ENCODE measurements around the gene NUDT16L1.

The NUDT16L1 gene

GRCh38 chr16:4683255-4684057 is 9.9 kb upstream of the NUDT16L1 start:
- DNase-seq = no peak

- no peak for DNase-seq
Measured at GRCh38 chr16:4684058-4684715, 9.2 kb upstream of the NUDT16L1 start.

- no peak for DNase-seq
Measured at GRCh38 chr16:4684763-4685162, 8.6 kb upstream of the NUDT16L1 start.

- DNase-seq = no peak
Measured at GRCh38 chr16:4685292-4685691, 8.1 kb upstream of the NUDT16L1 start.

GRCh38 chr16:4685776-4686496 is 7.4 kb upstream of the NUDT16L1 start:
- DNase-seq = no peak

- no peak for DNase-seq
Measured at GRCh38 chr16:4686497-4687210, 6.7 kb upstream of the NUDT16L1 start.

- DNase-seq = no peak
Measured at GRCh38 chr16:4687416-4687815, 5.9 kb upstream of the NUDT16L1 start.

- no peak for DNase-seq
Measured at GRCh38 chr16:4687946-4688673, 5.3 kb upstream of the NUDT16L1 start.

- DNase-seq = no peak
Measured at GRCh38 chr16:4688674-4689045, 4.7 kb upstream of the NUDT16L1 start.

GRCh38 chr16:4689091-4689671 is 4.2 kb upstream of the NUDT16L1 start:
- no peak for DNase-seq

- no peak for DNase-seq
Measured at GRCh38 chr16:4689864-4690704, 3.3 kb upstream of the NUDT16L1 start.

GRCh38 chr16:4690946-4691665 is 2.3 kb upstream of the NUDT16L1 start:
- DNase-seq = no peak

GRCh38 chr16:4691666-4692412 is 1.5 kb upstream of the NUDT16L1 start:
- no peak for DNase-seq

- no peak for DNase-seq
Measured at GRCh38 chr16:4692460-4693295, 684 bp upstream of the NUDT16L1 start.

- DNase-seq = peak; percentile 26 to 40
Measured at GRCh38 chr16:4693956-4694641, 737 bp downstream of the NUDT16L1 start.

- no peak for DNase-seq
Measured at GRCh38 chr16:4694642-4695451, 1.5 kb downstream of the NUDT16L1 start.

Data from stimulated activated CD4-positive, alpha-beta T cell treated with anti-CD3 and anti-CD28 coated beads, Interleukin-2, amount 100 ng/mL, for 48 hours (primary cell).